Stimulated activated naive B cell treated with anti-CD40 and anti-IgM and Interleukin-4, amounts not matched to agents 10 μg/mL and 1 μg/mL and 100 μg/mL, for 72 hours (primary cell): ENCODE results near the gene PQBP1.

Experiments used
- ATAC-seq, 2 donors: fragments of 150-1000 bp; cut with Tn5 transposase; replicated peaks; 2 replicates each; pipeline ENCODE4 v1.10.0; 2021; ENCODE audit warnings: moderate library complexity in 1 of 2
- DNase-seq: peaks from one replicate; pipeline ENCODE4 v3.0.0; 2021
- H3K27ac Mint-ChIP-seq: one replicate; pipeline ENCODE4 v1.8.0; 2022; ENCODE audit warnings: mild to moderate bottlenecking, mixed read lengths
- H3K27me3 Mint-ChIP-seq, 2 donors: one replicate each; pipeline ENCODE4 v1.8.0; 2022; ENCODE audit warnings: mixed read lengths in 2 of 2
- H3K36me3 Mint-ChIP-seq, 2 donors: one replicate each; pipeline ENCODE4 v1.8.0; 2022; ENCODE audit warnings: mixed read lengths in 2 of 2, mild to moderate bottlenecking in 1 of 2
- H3K4me1 Mint-ChIP-seq, 2 donors: one replicate each; pipeline ENCODE4 v1.8.0; 2022; ENCODE audit warnings: mixed read lengths in 2 of 2, mild to moderate bottlenecking in 1 of 2
- H3K4me3 Mint-ChIP-seq, 2 donors: one replicate each; pipeline ENCODE4 v1.8.0; 2022; ENCODE audit warnings: mild to moderate bottlenecking in 2 of 2, mixed read lengths in 2 of 2, moderate library complexity in 1 of 2
- H3K9me3 Mint-ChIP-seq, 2 donors: one replicate each; pipeline ENCODE4 v1.8.0; 2022; ENCODE audit warnings: mixed read lengths in 2 of 2, mild to moderate bottlenecking in 1 of 2

The PQBP1 gene

DNA sequence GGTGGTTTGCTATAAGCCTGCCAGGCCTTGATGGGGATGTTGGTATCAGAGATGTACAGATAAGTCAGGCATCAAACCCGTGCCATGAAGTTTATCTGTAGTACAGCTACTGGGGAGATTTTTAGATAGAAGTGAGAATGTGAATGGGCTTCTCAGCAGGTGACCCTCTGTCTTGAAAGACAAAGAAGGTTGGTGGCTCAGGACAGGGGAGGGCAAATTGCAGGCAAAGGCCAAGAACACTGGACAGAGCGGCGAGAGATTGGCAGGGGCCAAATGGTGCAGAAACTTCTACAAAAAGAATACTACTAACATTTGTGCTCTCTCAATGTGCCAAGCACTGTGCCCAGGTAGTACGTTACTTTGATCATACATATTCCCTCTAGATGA lies 23.0 kb downstream of the PQBP1 start:
- no peak for ATAC-seq
- Mint-ChIP-seq H3K4me1 (peaks cover 30 to 39% of the 10 kb centered on the region in 2 donors), H3K4me3 (no peak overlapping the region), H3K27me3 (peaks cover 0 to 3% of the 10 kb centered on the region in 2 donors), H3K27ac (peak overlapping the region; percentile 96), H3K36me3 (peaks cover 34 to 35% of the 10 kb centered on the region in 2 donors), H3K9me3 (no peaks in the 10 kb centered on the region)
- no peak for DNase-seq

DNA sequence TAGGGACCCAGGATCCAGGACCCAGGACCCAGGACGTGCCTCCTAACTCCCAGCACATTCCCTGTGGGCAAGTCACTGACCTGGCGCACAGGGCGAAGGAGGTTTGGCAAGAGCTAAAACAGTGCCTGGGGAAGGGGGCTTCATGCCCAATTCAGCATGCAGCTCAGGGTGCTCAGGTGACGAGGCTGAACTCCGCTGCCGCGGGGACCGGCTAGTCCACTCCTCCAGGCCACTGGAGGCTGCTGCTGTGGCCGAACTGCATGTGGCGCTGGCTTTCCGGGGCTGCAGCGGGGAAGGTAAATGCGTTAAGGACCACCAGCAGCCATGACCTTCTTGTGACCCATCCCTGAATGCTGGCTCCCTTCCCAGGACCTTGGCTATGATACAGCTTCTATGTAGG lies 26.0 kb downstream of the PQBP1 start:
- ATAC-seq (no peak), DNase-seq (no peak)
- peaks cover 17 to 23% of the 10 kb centered on the region in 2 donors for H3K36me3 Mint-ChIP-seq
- peaks cover 0 to 3% of the 10 kb centered on the region in 2 donors for H3K27me3 Mint-ChIP-seq
- no peaks in the 10 kb centered on the region for H3K9me3 Mint-ChIP-seq
- H3K27ac Mint-ChIP-seq = no peak overlapping the region
- H3K4me1 Mint-ChIP-seq = peaks cover 35 to 41% of the 10 kb centered on the region in 2 donors
- no peak overlapping the region for H3K4me3 Mint-ChIP-seq

DNA sequence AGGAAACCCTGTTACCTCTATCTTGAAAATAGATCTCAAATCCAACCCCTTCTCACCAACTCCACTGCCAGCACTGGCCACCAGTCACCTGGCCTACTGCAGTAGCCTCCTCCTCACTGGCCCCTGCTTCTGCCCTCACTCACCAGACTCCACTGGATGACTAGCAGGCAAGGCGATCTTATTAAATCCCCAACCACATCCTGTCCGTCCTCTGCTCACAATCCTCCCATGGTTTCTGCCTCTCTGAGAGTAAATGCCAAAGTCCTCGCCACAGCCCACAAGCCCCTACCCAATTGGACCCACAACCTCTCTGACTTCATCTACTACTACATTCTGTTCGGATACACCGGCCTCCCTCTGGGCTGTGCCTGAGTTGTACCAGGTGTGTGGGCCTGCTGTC lies 26.5 kb downstream of the PQBP1 start:
- Mint-ChIP-seq H3K9me3 (no peaks in the 10 kb centered on the region), H3K27me3 (peaks cover 0 to 3% of the 10 kb centered on the region in 2 donors), H3K4me3 (no peak overlapping the region), H3K27ac (peak overlapping the region; percentile 15), H3K4me1 (peaks cover 35 to 39% of the 10 kb centered on the region in 2 donors), H3K36me3 (peaks cover 17 to 23% of the 10 kb centered on the region in 2 donors)
- ATAC-seq (no peak), DNase-seq (no peak)

DNA sequence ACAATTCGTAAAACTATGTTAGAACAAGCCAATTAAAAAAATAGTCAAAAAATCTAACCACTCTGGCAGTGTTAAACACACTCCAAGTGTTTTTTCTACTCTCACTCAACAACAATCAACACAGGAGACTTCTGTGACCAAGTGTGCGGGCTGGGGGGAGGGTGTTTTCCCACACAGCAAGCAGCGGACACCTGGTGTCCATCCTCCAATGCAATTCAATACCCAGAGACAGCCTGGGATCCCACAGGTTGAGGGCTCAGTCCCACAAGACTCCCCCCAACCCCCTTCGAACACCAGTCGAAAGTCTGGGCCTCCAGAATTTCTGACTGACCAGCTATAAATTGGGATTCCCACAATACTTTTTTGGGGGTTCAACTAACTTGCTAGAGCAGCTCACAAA lies 29.4 kb downstream of the PQBP1 start:
- H3K36me3 Mint-ChIP-seq = peaks cover 16 to 26% of the 10 kb centered on the region in 2 donors
- DNase-seq (no peak), ATAC-seq (no peak)
- peaks cover 0 to 3% of the 10 kb centered on the region in 2 donors for H3K27me3 Mint-ChIP-seq
- H3K4me3 Mint-ChIP-seq = no peak overlapping the region
- peaks cover 22% of the 10 kb centered on the region in 2 donors for H3K4me1 Mint-ChIP-seq
- H3K9me3 Mint-ChIP-seq = no peaks in the 10 kb centered on the region
- no peak overlapping the region for H3K27ac Mint-ChIP-seq

- peaks cover 16 to 25% of the 10 kb centered on the region in 2 donors for H3K36me3 Mint-ChIP-seq
- H3K27me3 Mint-ChIP-seq = peaks cover 0 to under 1% of the 10 kb centered on the region in 2 donors
- H3K27ac Mint-ChIP-seq = peak overlapping the region; percentile 59
- peaks cover 23 to 24% of the 10 kb centered on the region in 2 donors for H3K4me1 Mint-ChIP-seq
- ATAC-seq (no peak), DNase-seq (no peak)
- no peaks in the 10 kb centered on the region for H3K9me3 Mint-ChIP-seq
- H3K4me3 Mint-ChIP-seq = no peak overlapping the region
Observed at GRCh38 chrX:48927736-48928382, 30.1 kb downstream of the PQBP1 start.

GRCh38 chrX:48933757-48934156 lies 36.0 kb downstream of the PQBP1 start:
- no peaks in the 10 kb centered on the region for H3K27me3 Mint-ChIP-seq
- peak overlapping the region; percentile 96 for H3K27ac Mint-ChIP-seq
- H3K4me1 Mint-ChIP-seq = peaks cover 44 to 57% of the 10 kb centered on the region in 2 donors
- peak overlapping the region; percentile 36 to 58 for H3K4me3 Mint-ChIP-seq
- peaks cover 28 to 51% of the 10 kb centered on the region in 2 donors for H3K36me3 Mint-ChIP-seq
- DNase-seq (no peak), ATAC-seq (peak; percentile 11 to 15)
- no peaks in the 10 kb centered on the region for H3K9me3 Mint-ChIP-seq

- H3K27ac Mint-ChIP-seq = peak overlapping the region; percentile 96
- H3K4me3 Mint-ChIP-seq = peak overlapping the region; percentile 51 to 64
- H3K9me3 Mint-ChIP-seq = no peaks in the 10 kb centered on the region
- ATAC-seq = peak; percentile 2 to 4
- no peaks in the 10 kb centered on the region for H3K27me3 Mint-ChIP-seq
- peak; percentile 50 for DNase-seq
- H3K4me1 Mint-ChIP-seq = peaks cover 54 to 67% of the 10 kb centered on the region in 2 donors
- peaks cover 36 to 59% of the 10 kb centered on the region in 2 donors for H3K36me3 Mint-ChIP-seq
Observed at GRCh38 chrX:48934581-48935300, 37.0 kb downstream of the PQBP1 start.

- no peaks in the 10 kb centered on the region for H3K27me3 Mint-ChIP-seq
- peak overlapping the region; percentile 51 to 64 for H3K4me3 Mint-ChIP-seq
- peak overlapping the region; percentile 96 for H3K27ac Mint-ChIP-seq
- no peaks in the 10 kb centered on the region for H3K9me3 Mint-ChIP-seq
- H3K36me3 Mint-ChIP-seq = peaks cover 33 to 59% of the 10 kb centered on the region in 2 donors
- no peak for DNase-seq
- no peak for ATAC-seq
- peaks cover 56 to 72% of the 10 kb centered on the region in 2 donors for H3K4me1 Mint-ChIP-seq
Observed at GRCh38 chrX:48935301-48935670, 37.6 kb downstream of the PQBP1 start.

GRCh38 chrX:48936429-48937053 lies 38.8 kb downstream of the PQBP1 start:
- peak overlapping the region; percentile 75 to 78 for H3K4me3 Mint-ChIP-seq
- H3K4me1 Mint-ChIP-seq = peaks cover 64 to 79% of the 10 kb centered on the region in 2 donors
- H3K27ac Mint-ChIP-seq = peak overlapping the region; percentile 96
- H3K36me3 Mint-ChIP-seq = peaks cover 40 to 64% of the 10 kb centered on the region in 2 donors
- H3K9me3 Mint-ChIP-seq = no peaks in the 10 kb centered on the region
- no peaks in the 10 kb centered on the region for H3K27me3 Mint-ChIP-seq
- DNase-seq (peak; percentile 54), ATAC-seq (peak; percentile 2 to 6)

GRCh38 chrX:48937054-48937907 lies 39.6 kb downstream of the PQBP1 start:
- Mint-ChIP-seq H3K27me3 (no peaks in the 10 kb centered on the region), H3K9me3 (no peaks in the 10 kb centered on the region), H3K27ac (peak overlapping the region; percentile 96), H3K4me3 (peak overlapping the region; percentile 75 to 78), H3K4me1 (peaks cover 71 to 86% of the 10 kb centered on the region in 2 donors), H3K36me3 (peaks cover 45 to 68% of the 10 kb centered on the region in 2 donors)
- DNase-seq (peak; percentile 91), ATAC-seq (peak; percentile 73 to 81)

GRCh38 chrX:48938721-48939425 lies 41.1 kb downstream of the PQBP1 start:
- DNase-seq (peak; percentile 84), ATAC-seq (peak; percentile 44 to 48)
- H3K27ac Mint-ChIP-seq = peak overlapping the region; percentile 96
- H3K27me3 Mint-ChIP-seq = no peaks in the 10 kb centered on the region
- no peaks in the 10 kb centered on the region for H3K9me3 Mint-ChIP-seq
- H3K36me3 Mint-ChIP-seq = peaks cover 45 to 66% of the 10 kb centered on the region in 2 donors
- peak overlapping the region; percentile 59 to 67 for H3K4me3 Mint-ChIP-seq
- H3K4me1 Mint-ChIP-seq = peaks cover 79 to 94% of the 10 kb centered on the region in 2 donors

DNA sequence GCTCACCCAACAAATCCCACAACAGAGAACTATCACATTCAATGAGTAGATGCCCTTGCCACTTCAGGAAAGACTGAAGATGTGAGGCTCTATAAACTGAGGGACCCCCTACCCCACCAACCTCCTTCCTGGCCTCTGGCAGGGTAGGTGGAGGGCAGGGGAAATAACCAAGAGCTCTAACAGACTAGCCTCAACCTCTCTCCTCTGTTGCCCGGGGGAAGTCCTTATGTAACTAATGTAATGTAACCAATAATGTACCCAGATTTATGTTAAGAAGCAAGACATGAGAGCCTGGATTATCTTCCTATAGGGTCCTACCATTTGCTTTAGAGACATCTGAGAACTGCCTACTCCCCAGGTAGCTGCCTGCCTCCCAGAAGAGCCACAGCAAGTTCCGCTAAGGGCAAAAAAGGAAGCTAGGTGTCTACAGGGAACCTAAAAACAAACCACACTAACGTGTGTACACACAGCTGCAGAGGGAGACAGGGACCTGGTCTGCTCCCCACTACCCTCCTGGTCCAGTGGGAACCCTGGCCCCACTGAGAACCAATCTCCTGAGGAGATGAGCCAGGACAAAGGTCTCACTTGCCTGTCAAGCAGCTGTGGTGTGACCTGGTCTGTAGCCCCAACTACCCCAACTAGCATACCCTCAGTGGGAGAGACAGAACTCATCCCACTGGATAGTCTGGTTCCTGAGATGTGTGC lies 41.9 kb downstream of the PQBP1 start:
- DNase-seq = no peak
- H3K4me3 Mint-ChIP-seq = peak overlapping the region; percentile 59 to 67
- H3K9me3 Mint-ChIP-seq = no peaks in the 10 kb centered on the region
- H3K36me3 Mint-ChIP-seq = peaks cover 43 to 60% of the 10 kb centered on the region in 2 donors
- ATAC-seq = peak; percentile 10 to 17
- H3K27ac Mint-ChIP-seq = peak overlapping the region; percentile 96
- no peaks in the 10 kb centered on the region for H3K27me3 Mint-ChIP-seq
- H3K4me1 Mint-ChIP-seq = peaks cover 79 to 93% of the 10 kb centered on the region in 2 donors
